SK-N-SH (cell line): ENCODE data around the gene RHOH. TPM values are rescaled to one million over a fixed set of nuclear protein-coding genes. Genes with fewer than 3 reads are reported as not detected.

Experiments used
- CTCF ChIA-PET: fragments of 300-600, 350-600 bp; formaldehyde crosslinking; extraction: SDS; loops from one replicate; lab custom pipeline; 2021; lab: Yijun Ruan, JAX
- POLR2A ChIA-PET: fragments of 350-600 bp; sonication (Branson Sonifier 250); formaldehyde crosslinking; extraction: SDS; loops from one replicate; lab custom pipeline; 2020; ENCODE audit warnings: antibody characterized with exemption, inconsistent platforms; lab: Yijun Ruan, JAX
- DNase-seq: peaks from one replicate; pipeline ENCODE4 v3.0.0; 2012
- H2AFZ ChIP-seq: fragments of 200-600 bp; sonication (generic); 2 replicates; pipeline ENCODE4 v1.8.1; 2016; ENCODE audit warnings: antibody characterized with exemption, mild to moderate bottlenecking, low read depth
- H3F3A ChIP-seq: fragments of 200-600 bp; sonication (generic); replicated peaks from 2 replicates; pipeline ENCODE3; 2016; ENCODE audit warnings: antibody characterized with exemption, mild to moderate bottlenecking; ENCODE audit not compliant: insufficient read depth
- H3K27ac ChIP-seq, 2 experiments: fragments of 200-500 bp in 1 of 2; fragments of 200-600 bp in 1 of 2; sonication (Bioruptor generic) in 1 of 2; sonication (generic), shearing (Covaris generic) in 1 of 2; 2 replicates each; pipeline versions ENCODE4 v1.5.1 to v1.6.1; 2014 to 2016; ENCODE audit warnings: low read depth in 2 of 2, inconsistent platforms in 1 of 2, low read length in 1 of 2, mild to moderate bottlenecking in 1 of 2, mixed read lengths in 1 of 2
- H3K27me3 ChIP-seq: fragments of 200-600 bp; sonication (generic), shearing (Covaris generic); 2 replicates; pipeline ENCODE4 v1.6.1; 2016; ENCODE audit warnings: mixed run types; ENCODE audit not compliant: insufficient read depth
- H3K36me3 ChIP-seq, 2 experiments: fragments of 200-500 bp in 1 of 2; fragments of 200-600 bp in 1 of 2; sonication (Bioruptor generic) in 1 of 2; sonication (generic) in 1 of 2; replicated peaks in 1 of 2; 2 replicates each; pipeline versions ENCODE3 to v1.5.1; 2014 to 2016; ENCODE audit warnings: low read length in 1 of 2, mild to moderate bottlenecking in 1 of 2; ENCODE audit not compliant: insufficient read depth in 2 of 2, control insufficient read depth in 1 of 2
- H3K4me1 ChIP-seq, 2 experiments: fragments of 200-500 bp in 1 of 2; fragments of 200-600 bp in 1 of 2; sonication (Bioruptor generic) in 1 of 2; sonication (generic), shearing (Covaris generic) in 1 of 2; 2 replicates each; pipeline versions ENCODE4 v1.5.1 to v1.6.1; 2014 to 2016; ENCODE audit warnings: low read depth in 1 of 2, low read length in 1 of 2, mixed run types in 1 of 2; ENCODE audit not compliant: insufficient read depth in 2 of 2, control insufficient read depth in 1 of 2
- H3K4me2 ChIP-seq: fragments of 200-600 bp; sonication (generic), shearing (Covaris generic); 2 replicates; pipeline ENCODE4 v1.6.1; 2017; ENCODE audit warnings: mixed run types
- H3K4me3 ChIP-seq, 2 experiments: fragments of 200-500 bp in 1 of 2; fragments of 200-600 bp in 1 of 2; sonication (Bioruptor generic) in 1 of 2; sonication (generic), shearing (Covaris generic) in 1 of 2; 2 replicates each; pipeline versions ENCODE4 v1.5.1 to v1.8.1; 2014 to 2016; ENCODE audit warnings: low read depth in 2 of 2, inconsistent platforms in 1 of 2, low read length in 1 of 2, mild to moderate bottlenecking in 1 of 2, mixed read lengths in 1 of 2, moderate library complexity in 1 of 2
- H3K79me2 ChIP-seq: fragments of 200-600 bp; sonication (generic); 2 replicates; pipeline ENCODE4 v1.8.1; 2017; ENCODE audit warnings: mild to moderate bottlenecking; ENCODE audit not compliant: insufficient read depth
- H3K9ac ChIP-seq: fragments of 200-600 bp; sonication (generic); 2 replicates; pipeline ENCODE4 v1.6.1; 2017; ENCODE audit warnings: mixed run types
- H3K9me2 ChIP-seq: fragments of 200-600 bp; sonication (generic); 2 replicates; pipeline ENCODE4 v1.6.1; 2017; ENCODE audit warnings: mixed run types
- H3K9me3 ChIP-seq: fragments of 200-600 bp; sonication (generic); 2 replicates; pipeline ENCODE4 v1.6.1; 2017; ENCODE audit warnings: mixed run types, mild to moderate bottlenecking, moderate library complexity
- H4K20me1 ChIP-seq: fragments of 200-600 bp; sonication (generic); 2 replicates; pipeline ENCODE4 v1.6.1; 2017; ENCODE audit warnings: mild to moderate bottlenecking, mixed run types; ENCODE audit not compliant: insufficient read depth
- CHD2 ChIP-seq: fragments of 150-350 bp; IDR thresholded peaks from 2 replicates; pipeline ENCODE4 v1.6.1; 2018; ENCODE audit warnings: low read length; ENCODE audit not compliant: partially characterized antibody
- EP300 ChIP-seq, 2 experiments: IDR thresholded peaks; 2 replicates each; pipeline versions ENCODE4 v1.4.0 to v1.6.1; 2012; ENCODE audit warnings: borderline replicate concordance in 1 of 2, low read depth in 1 of 2, low read length in 1 of 2
- FOSL2 ChIP-seq: IDR thresholded peaks from 2 replicates; pipeline ENCODE4 v1.4.0; 2012; ENCODE audit warnings: low read depth, mild to moderate bottlenecking, moderate library complexity, borderline replicate concordance
- FOXM1 ChIP-seq: IDR thresholded peaks from 2 replicates; pipeline ENCODE4 v1.4.0; 2012; ENCODE audit warnings: low read depth, mild to moderate bottlenecking
- GATA2 ChIP-seq: sonication (generic); formaldehyde crosslinking; IDR thresholded peaks from 2 replicates; pipeline ENCODE4 v1.5.0; 2020; ENCODE audit warnings: mild to moderate bottlenecking, missing genetic modification reagents
- IRF3 ChIP-seq: fragments of 150-350 bp; IDR thresholded peaks from 2 replicates; pipeline ENCODE4 v1.6.1; 2016; ENCODE audit warnings: mild to moderate bottlenecking, low read depth, low read length
- MAX ChIP-seq: IDR thresholded peaks from 2 replicates; pipeline ENCODE4 v1.4.0; 2012; ENCODE audit warnings: low read depth
- MXI1 ChIP-seq: IDR thresholded peaks from 2 replicates; pipeline ENCODE4 v1.6.1; 2012; ENCODE audit warnings: mild to moderate bottlenecking, low read depth, low read length, improper control_type of control experiment
- NRF1 ChIP-seq: IDR thresholded peaks from 2 replicates; pipeline ENCODE4 v1.6.1; 2012; ENCODE audit warnings: low read depth, mild to moderate bottlenecking, low read length
- SIN3A ChIP-seq: IDR thresholded peaks from 2 replicates; pipeline ENCODE4 v1.6.1; 2012; ENCODE audit warnings: low read depth, mild to moderate bottlenecking, low read length, moderate library complexity, borderline replicate concordance
- USF1 ChIP-seq: IDR thresholded peaks from 2 replicates; pipeline ENCODE4 v1.4.0; 2012; ENCODE audit warnings: low read depth, borderline replicate concordance
- YY1 ChIP-seq: IDR thresholded peaks from 2 replicates; pipeline ENCODE4 v1.4.0; 2012; ENCODE audit warnings: low read depth, mild to moderate bottlenecking
- ZBTB33 ChIP-seq: IDR thresholded peaks from 2 replicates; pipeline ENCODE4 v1.4.0; 2012; ENCODE audit warnings: low read depth, borderline replicate concordance
- WGBS: methylation state at CpG from one replicate; pipeline ENCODE4 v1.1.6; 2017; ENCODE audit warnings: low lambda C conversion rate; 5-methylcytosine and 5-hydroxymethylcytosine counted together
- polyA plus RNA-seq, 3 experiments: library from polyadenylated mRNA; depleted of rRNA; stranded (reverse); fragments of >200 nt; gene quantifications; 2 replicates each; pipeline ENCODE4 v1.2.3, GENCODE V29; 2012

The RHOH gene
- polyA plus RNA-seq, 1 of the 3 experiments (the other 2 are of a cell fraction) = not detected

- no peak overlapping the region for H3K4me3 ChIP-seq
- H3K36me3 ChIP-seq = peaks cover 3 to 10% of the 10 kb centered on the region in 2 experiments
- peaks cover 4% of the 10 kb centered on the region for H3F3A ChIP-seq
- peaks cover 5% of the 10 kb centered on the region; the same call in 1 of the 2 replicates for H3K9me3 ChIP-seq
- no peaks in the 10 kb centered on the region for H3K9me2 ChIP-seq
- no peaks in the 10 kb centered on the region for H4K20me1 ChIP-seq
- H3K27ac ChIP-seq = no peak overlapping the region
- ChIA-PET POLR2A (no interaction called here), CTCF (no interaction called here)
- no peaks in the 10 kb centered on the region for H3K79me2 ChIP-seq
- H2AFZ ChIP-seq = no peak overlapping the region
- H3K4me1 ChIP-seq = no peaks in the 10 kb centered on the region
- no peak for TF ChIP-seq FOXM1
- no peak for TF ChIP-seq USF1
- no peak for TF ChIP-seq MAX
- no peak for DNase-seq
- H3K27me3 ChIP-seq = no peaks in the 10 kb centered on the region
- H3K9ac ChIP-seq = no peak overlapping the region
- no peak overlapping the region for H3K4me2 ChIP-seq
These were observed 28.8 kb upstream of the RHOH start for GRCh38 chr4:40168070-40168469.

- Histone ChIP-seq H3K36me3 (peaks cover 3 to 10% of the 10 kb centered on the region in 2 experiments), H3K4me3 (no peak overlapping the region), H3K27me3 (no peaks in the 10 kb centered on the region)
- no peak for TF ChIP-seq IRF3
- no peak for TF ChIP-seq USF1
- TF ChIP-seq, all 33 proteins: peak for 0
- Histone ChIP-seq H3F3A (no peaks in the 10 kb centered on the region), H3K9ac (no peak overlapping the region), H3K4me1 (no peaks in the 10 kb centered on the region), H3K4me2 (no peak overlapping the region), H4K20me1 (no peaks in the 10 kb centered on the region), H3K79me2 (no peaks in the 10 kb centered on the region), H3K9me3 (peaks cover 5% of the 10 kb centered on the region; the same call in 1 of the 2 replicates), H3K27ac (no peak overlapping the region), H2AFZ (no peak overlapping the region), H3K9me2 (no peaks in the 10 kb centered on the region)
- CTCF ChIA-PET = interaction anchor here (1.9 kb wide), 1 partner anchor 114 kb away, joined by 7 read pairs; no protein-coding TSS in a partner anchor
- no peak for DNase-seq
- POLR2A ChIA-PET = no interaction called here
These were observed 26.2 kb upstream of the RHOH start for GRCh38 chr4:40170588-40170987.

- Histone ChIP-seq H3F3A (no peaks in the 10 kb centered on the region), H3K4me2 (no peak overlapping the region), H3K79me2 (no peaks in the 10 kb centered on the region), H3K9me3 (no peaks in the 10 kb centered on the region), H4K20me1 (no peaks in the 10 kb centered on the region), H3K36me3 (peaks cover 0 to under 1% of the 10 kb centered on the region in 2 experiments), H3K4me1 (no peaks in the 10 kb centered on the region), H3K4me3 (no peak overlapping the region), H3K9me2 (no peaks in the 10 kb centered on the region), H2AFZ (no peak overlapping the region), H3K27me3 (no peaks in the 10 kb centered on the region), H3K9ac (no peak overlapping the region), H3K27ac (no peak overlapping the region)
- WGBS = 96% methylated on average over 4 of the region's 4 CpGs
- DNase-seq = no peak
- POLR2A ChIA-PET = no interaction called here
- CTCF ChIA-PET = no interaction called here
- TF ChIP-seq IRF3 (no peak), SIN3A (no peak), USF1 (no peak), EP300 (IDR thresholded peaks at IDR 0.05; ENCODE audit: borderline replicate concordance in 1 of 2, low read depth in 1 of 2, low read length in 1 of 2) (no peak), GATA2 (CRISPR knock-in tag) (no peak), CHD2 (no peak), MXI1 (no peak), FOSL2 (no peak), YY1 (no peak), ZBTB33 (no peak), NRF1 (no peak)
These were observed 23.4 kb upstream of the RHOH start for GRCh38 chr4:40173470-40173875.
